Mucosa of gallbladder (tissue), 1 donor: Measurements from ENCODE around the gene AUH. TPM values are rescaled to one million over a fixed set of nuclear protein-coding genes. Genes with fewer than 3 reads are reported as not detected.

Source experiments
- DNase-seq: peaks from one replicate; pipeline ENCODE4 v3.0.0-alpha.2; 2020; ENCODE audit warnings: low spot score
- total RNA-seq: library from RNA; stranded (reverse); gene quantifications from one replicate; pipeline ENCODE4 v1.2.1, GENCODE V29; 2021
- donor health status: DM: no; HTN: no; CAD: no.

AUH gene
- total RNA-seq, 1 donor from 2014 or later: 19.9 TPM

DNA sequence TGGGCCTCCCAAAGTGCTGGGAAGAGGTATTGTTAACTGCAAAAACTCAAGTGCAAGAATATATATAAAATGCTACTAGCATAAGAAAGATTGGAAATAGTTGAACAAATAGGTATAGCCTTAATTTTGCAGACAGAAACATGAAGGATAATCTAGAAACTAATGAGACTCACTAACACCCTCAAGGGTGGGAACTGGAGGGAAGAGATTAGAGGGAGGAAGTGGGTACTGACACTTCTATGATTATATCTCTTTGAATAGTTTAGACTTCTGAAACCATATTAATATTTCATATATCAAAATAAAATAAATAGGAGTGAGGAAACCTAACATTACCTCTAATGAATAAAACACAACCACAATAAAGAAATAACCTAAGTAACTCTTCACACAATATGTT is 23.0 kb downstream of the AUH start:
- DNase-seq: no peak

DNA sequence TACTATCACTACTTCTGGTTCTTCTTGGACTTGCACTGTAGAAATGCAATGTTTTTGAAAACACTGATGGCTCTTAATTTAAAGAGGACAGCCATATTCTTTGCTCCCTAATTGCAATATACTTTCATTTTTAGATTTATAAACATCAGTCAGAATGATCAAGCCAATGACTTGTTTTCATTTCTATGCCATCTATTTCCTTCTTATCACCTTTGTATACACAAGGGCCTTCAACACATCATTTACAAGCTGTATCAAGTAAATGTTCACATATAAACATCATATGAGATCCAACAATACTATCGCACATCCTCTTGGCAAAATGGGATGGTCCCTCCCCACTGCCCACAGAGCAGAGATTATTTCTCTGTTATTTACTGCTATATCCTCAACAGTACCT is 24.9 kb downstream of the AUH start:
- no peak for DNase-seq

DNA sequence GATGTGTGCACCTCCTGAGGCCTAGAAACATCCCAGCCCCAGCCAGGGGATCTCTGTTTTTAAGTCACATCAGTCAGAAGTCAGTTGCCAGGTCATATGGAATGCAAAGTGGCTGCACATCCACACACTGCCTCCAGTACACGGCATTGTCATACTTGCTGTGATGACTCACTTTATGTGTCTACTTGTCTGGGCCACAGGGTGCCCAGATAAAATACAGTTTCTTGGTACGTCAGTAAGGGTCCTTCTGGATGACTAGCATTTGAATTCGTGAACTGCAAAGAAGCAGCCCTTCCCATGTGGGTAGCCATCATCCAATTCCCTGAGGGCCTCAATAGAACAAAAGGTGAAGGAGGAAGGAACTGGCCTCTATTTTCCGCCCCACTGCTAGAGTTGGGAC is 27.7 kb downstream of the AUH start:
- DNase-seq: no peak

DNA sequence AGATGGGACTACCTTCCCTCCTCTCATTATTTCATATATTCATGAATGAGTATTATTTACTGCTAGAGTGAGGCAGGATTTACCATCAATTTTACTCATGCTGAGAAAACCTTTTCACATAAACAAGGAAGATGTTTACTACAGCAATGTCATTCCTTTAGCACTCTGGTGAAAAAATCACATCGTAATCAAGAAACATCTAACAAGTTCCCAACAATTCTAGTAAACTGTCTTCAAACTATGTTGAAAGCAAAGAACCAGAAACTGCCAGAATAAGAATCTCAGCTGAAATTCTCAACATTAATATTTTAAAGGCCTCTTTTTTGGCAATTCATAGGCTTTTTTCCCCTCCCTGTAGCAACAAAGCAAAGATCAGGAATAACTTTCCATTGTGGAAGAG is 28.2 kb downstream of the AUH start:
- DNase-seq: no peak

DNA sequence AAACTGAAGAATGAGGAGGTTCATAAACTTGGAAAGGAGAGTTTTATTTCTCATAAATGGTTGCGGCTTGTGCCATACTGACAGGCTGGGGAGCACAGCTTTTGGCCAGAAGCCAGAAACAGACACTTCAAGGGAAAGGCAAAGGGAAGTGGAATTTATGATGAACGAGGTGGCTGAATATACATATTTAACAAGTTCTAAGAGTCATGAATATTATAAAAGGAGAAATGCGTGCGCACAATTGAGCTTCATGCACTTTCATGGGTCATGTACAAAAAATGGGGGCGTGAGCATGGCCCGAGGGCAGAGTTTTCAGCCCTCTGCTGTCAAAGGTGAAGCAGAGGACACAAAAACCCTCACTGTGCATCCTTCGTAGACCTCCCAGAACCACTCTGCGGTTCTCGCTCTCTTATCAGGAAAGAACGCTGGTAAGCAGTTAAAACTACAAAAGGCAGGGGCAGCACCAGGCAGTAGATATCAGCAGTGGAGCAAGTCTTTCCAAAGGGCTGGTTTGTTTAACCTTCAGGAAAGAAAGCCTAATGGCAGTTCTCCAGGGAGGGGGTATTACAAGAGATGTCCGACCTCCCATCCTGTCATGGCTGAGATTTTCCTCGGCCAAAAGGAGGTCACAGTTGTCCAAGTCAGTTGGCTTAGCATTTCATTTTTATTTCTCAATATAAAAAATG is 29.0 kb downstream of the AUH start:
- DNase-seq: no peak

DNA sequence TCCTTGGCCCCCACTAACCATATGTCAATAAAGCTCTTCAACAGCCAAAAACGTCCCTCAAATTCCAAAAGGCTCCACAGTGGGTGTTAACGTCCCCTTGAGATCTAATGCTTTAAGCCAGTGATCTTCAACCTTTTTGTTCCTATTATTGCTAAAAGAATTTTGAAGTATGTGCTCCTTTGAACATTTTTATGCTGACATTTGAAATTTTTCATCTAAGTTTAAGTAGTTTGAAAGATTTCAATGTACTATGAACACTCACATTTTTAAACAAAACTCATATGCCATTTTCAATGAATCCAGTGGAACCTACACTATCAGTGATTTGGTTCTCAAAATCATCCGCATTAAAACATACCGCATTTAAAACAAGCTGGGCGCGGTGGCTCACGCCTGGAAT is 29.9 kb downstream of the AUH start:
- no peak for DNase-seq

DNA sequence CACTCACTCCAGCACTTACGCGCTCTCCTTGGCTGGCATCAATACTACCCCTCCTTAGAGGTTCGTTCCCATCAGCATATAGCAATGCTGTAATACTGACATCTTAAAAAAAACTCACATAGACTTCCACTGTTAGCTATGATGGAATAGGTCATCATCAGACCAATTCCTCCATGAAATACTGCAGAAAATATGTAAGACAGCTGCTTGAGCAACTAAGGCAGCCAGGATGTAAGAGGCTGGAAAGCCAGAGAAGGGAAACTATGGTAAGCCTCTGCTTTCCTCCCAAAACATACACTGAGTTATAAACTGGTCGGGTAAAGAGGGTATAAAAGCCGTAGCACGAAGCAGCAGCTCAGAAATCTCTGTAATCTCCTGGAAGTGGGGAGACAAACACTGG is 33.5 kb downstream of the AUH start:
- no peak for DNase-seq

DNA sequence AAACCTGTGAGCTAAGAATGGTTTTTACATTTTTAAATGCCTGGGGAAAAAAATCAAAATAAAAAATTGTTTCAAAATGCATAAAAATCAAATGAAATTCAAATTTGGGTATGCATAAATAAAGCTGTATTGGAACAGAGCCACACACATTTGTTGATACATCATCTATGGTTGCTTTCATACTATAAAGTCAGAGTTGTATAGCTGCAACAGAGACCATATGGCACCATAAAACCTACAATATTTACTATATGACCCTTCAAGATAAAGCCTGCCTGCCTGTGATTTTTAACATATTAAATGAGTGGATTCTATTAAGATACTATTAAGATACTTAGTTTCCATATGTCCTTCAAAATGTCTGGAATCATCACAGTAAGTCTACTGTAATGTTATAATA is 40.0 kb downstream of the AUH start:
- no peak for DNase-seq

DNA sequence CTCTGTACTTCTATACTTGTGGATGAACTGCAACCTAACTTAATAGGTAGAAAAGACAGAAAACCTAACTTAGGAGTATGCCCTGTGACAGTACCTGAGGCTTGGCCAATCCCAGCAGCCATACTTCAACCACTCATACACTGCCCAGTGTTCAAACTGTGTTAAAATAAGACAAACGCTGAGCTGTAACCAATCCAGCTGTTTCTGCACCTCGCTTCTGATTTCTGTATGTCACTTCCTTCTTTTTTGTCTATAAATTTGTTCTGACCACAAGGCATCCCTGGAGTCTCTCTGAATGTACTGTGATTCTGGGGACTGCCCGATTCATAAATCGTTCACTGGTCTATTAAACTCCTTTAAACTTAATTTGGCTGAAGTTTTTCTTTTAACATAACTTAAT is 41.4 kb downstream of the AUH start:
- no peak for DNase-seq

DNA sequence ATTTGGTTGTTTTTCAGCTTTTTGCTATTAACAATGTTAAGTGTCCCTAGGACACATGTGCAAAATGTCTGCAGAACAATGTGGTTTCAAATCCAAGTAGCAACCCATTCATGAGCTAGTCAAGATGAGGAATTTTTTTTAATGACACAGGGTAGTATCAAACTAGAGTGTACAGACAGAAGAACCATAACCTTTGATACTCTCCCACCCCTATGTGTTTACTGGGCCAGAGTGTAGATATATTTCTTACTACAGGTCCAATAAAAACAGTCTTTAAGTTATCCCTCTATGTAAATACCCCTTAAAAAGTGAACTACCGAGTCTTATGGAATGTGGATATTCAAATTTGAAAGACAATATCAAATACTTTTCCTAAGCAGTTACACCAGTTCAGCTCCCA is 45.6 kb downstream of the AUH start:
- DNase-seq: no peak

DNA sequence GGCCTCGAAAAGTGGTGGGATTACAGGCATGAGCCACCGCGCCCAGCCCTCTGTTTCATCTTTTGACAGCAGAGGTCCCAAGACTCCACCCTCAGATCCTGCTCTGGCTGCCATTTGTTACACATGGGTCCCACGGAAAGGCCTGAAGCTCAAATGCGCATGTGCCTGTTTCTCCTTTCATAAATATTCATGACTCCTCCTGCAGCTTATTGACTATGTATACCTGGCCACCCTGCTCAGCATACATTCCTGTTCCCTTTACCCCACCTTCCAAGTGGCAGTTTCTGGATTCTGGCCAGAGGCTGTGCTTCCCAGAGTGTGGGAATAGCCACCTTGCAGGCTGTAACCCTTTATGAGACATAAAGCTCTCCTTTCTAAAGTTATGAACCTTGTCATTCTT is 46.5 kb downstream of the AUH start:
- DNase-seq: no peak

DNA sequence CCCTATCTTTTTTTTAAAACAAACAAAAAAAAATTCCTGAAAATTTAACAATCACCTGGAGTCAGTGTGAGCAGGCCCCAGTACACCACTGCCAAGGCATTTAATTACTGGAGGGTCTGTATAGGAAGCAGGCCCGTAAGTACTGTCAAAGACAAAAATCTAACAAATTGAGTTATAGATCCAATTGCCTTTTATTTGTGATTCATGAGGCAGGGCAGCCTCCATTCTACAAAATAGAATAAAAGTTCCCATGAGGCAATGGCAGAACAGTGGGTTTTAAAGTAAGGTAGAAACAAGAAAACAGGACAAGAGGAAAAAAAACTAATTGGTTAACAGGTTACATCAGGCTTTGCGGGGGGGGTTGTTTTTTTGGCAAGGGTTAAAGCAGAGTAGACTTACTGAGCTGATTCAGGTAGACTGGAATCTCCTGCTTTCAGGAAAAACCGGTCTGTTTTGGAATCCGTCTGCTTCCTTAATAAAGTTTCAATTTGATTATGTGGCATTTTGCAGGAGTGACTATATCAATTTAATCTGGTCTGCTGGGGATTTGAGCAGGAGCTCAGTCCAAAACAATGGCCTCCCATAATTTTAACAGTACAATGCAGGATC is 48.9 kb downstream of the AUH start:
- DNase-seq: no peak

DNA sequence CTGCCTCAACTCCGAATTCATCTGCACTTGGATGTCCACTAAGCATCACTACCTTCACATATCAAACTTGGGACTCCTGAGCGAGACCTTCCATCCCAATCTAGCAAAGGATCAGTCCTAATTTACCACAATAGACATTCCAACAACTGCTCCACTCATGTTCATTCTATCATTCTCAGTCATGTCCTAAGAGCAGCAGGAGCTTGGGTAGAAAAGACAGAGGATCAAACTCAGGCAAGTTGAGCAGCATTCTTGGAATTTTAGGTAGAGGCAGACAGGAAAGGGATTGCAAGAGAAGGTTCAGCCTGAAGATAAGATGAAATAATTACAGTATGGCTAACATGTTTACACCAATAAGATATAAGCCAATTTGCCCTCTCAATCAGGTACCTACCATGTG is 51.7 kb downstream of the AUH start:
- DNase-seq: no peak

DNA sequence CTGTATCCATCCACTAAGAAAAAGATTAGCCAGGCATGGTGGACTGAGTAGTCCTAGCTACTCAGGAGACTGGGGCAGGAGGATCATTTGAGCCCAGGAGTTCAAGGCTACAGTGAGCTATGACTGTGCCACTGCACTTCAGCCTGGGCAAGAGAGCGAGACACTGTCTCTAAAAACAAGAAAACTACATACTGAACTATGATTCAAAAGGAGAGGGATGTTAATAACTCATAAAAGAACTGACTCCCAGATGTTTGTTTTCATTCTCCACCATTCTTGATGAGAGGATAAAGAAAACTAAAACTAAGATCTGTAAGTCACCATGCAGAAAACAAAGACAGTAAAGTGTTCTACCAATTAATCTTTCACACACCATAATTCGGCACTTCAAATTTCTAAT is 53.5 kb downstream of the AUH start:
- DNase-seq: no peak

DNA sequence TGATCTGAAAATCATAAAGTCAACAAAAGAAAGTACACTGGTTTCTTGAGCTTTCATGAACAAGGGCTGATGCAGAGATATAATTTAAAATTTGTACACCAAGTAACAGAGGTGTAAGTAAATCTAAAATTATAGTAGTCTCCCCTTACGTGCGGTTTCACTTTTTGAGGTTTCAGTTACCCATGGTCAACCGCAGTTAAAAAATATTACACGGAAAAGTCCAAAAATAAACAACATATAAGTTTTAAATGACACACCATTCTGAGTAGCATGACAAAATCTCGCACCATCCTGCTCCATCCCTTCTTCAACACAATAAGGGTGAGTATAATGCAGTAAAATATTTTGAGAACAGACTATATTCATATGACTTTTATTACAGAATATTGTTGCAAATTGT is 54.4 kb downstream of the AUH start:
- no peak for DNase-seq

DNA sequence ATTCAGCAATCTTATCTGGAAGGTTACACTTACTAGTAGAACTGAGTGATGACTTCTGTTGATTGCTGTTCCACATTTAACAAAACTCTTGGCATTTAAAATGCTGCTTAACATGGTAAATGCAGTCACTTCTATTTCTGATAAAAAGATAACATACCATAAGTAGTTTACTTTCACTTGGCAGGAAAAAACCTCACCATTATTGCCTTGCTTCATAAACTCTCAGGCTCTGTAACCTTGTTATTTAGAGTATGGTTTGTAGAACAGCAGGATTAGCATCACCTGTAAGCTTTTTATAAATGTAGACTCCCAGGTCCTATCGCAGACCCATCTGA is 55.5 kb downstream of the AUH start:
- no peak for DNase-seq

DNA sequence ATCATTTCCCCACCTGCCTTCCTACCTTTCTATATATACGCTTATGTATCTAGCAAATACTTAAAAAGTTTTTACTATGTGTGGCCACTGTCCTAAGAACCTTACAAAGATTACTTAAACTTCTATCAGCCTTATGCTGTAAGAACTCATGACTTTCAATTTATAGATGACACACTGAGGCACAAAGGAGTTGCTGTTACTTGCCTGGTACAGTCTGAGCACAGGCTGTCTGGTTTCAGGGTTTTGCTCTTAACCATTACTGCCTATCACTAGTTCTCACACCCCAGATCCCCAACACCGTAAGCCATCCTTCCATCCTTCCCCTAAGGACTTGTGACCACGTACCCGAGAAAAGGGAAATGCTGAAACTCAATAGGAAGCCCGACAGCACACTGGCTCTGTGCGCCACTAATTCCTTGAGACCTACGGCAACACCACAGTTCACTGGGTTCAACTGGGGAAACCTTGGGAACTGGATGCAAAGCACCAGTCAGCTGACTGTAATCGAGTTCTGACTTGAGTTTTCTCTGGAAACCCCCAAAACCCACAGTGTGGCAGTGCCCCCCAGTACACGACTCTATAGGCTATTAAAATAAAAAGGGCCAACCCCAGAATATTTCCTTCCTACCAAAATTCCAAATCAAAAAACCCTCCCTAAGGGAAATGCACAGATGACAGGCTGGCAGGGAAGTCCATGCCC is 56.0 kb downstream of the AUH start:
- DNase-seq: no peak

DNA sequence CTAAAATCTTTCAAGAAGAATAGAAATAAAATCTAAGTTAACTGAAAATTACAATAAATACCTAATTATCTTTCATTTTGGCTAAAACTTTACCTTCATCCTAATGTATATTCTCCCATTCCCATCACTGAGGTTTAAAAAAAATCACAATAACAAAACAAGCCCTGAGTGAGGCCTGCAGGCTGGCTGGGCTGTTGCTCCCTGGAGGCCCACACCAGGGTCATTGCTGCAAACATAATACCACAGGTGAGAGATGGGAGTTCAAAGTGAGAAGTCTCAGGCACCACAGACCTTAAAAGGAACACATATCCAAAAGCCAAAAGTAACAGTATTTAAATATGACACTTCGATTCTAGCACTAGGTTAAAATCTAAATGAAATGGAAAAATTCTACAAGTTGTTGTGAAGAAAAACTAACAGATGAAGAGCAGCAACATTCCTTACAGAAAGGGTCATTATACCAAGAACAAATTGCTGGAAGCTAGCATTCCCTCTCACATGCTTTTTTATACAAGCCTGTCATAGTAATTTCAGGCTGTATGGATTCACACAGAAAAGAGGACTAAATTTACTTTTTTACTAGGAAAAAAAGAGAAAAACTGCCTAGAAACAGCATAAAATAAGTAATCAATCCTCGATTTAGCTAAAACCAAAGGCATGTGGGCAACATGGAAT is 57.8 kb downstream of the AUH start:
- DNase-seq: no peak

DNA sequence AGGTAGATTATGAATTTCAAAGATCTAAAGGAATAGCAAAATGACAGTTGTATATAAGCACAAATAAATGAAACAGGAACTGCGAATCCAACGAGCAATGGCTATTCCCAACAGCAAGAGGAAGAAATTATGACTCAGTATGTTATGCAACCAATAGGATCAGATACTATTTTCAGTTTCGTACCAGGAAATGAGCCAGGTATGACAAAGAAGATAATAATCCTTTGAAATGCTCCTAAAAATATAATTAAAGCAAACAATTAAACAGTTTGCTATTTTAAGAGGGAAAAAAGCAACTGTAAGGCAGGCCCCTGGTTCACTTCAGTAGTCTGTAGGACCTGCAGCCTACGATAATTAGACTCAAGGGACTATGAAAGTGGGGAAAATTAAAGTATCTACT is 58.9 kb downstream of the AUH start:
- DNase-seq: no peak

DNA sequence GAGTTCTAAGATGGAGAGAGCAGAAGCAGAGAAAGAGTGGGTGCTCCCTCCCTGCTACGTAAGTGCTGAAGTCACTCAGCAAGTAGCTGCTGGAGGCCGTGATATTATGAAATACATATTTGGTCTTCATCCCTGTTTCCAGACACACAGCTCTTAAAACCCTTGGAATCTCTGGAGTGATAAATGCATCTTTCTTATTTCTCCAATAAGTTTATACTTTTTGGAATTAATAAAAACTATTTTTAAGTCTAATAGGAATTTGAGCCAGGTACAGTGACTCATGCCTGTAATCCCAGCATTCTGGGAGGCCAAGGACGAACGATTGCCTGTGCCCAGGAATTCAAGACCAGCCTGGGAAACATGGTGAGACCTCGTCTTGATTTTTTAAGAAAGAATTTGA is 60.6 kb downstream of the AUH start:
- DNase-seq: no peak

DNA sequence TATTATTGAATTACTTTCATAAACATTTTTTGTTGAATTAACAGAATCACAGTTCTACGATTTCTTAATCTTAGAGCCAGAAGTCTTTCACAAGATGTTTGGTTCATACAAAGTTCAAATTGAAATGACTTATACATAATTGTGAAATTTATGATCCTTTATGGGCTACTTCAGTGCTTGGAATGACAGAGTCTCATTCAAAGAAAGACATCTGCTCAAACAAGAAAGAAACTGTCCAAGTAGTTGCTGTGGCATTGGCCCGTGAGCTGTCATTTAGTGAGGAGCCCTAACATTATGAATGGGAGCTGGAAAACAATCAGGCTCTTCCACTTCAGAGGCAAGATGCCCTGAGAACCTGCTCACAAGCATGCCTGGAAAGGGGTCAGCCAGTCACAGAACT is 63.4 kb downstream of the AUH start:
- no peak for DNase-seq

DNA sequence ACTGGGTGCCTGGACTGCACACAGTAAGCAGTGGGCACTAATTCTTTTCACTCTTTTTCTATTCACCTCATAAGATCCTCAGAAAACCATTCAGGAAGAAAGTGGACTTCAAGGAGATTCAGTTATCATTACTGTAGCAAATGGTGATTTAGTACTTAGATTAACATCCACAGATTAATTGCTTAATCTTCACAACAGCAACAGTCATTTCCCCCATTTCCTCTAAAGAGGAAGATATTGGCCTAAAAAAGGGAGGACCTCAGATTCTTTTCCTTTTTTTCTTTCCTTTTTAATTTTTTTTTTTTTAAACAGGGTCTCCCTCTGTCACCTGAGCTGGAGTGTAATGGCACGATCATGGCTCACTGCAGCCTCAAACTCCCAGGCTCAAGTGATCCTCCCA is 64.4 kb downstream of the AUH start:
- DNase-seq: no peak

DNA sequence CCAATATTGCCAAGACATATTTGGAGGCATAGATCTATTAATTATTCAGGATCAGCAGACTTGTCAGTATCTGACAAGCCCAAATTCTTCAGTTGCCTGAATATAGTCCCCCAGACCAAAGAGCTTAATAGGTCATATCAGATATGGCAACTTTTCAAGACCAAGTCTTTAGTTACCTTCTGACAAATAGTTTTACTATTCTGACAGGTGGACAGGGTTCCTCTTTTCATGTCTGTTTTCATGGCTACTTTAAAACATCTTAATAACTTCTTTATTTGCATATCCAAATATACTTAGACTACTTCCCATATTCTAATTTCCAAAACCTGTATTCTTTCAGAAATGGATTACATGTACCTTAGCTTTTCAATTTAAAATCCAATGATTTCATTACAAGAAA is 65.4 kb downstream of the AUH start:
- DNase-seq: no peak
